Measurements from ENCODE around the gene TCEAL4.

TCEAL4 gene

GRCh38 chrX:103571726-103572125 is 13.6 kb upstream of the TCEAL4 start:
- ATAC-seq, result no peak
- TF ChIP-seq TCF4 (CRISPR knock-in tag; IDR thresholded peaks at IDR 0.05; ENCODE audit: borderline replicate concordance), result no peak
- TF ChIP-seq BACH2 (CRISPR knock-in tag; IDR thresholded peaks at IDR 0.05; ENCODE audit: borderline replicate concordance), result no peak
- TF ChIP-seq SNAI2 (CRISPR knock-in tag; IDR thresholded peaks at IDR 0.05), result no peak
- TF ChIP-seq GLIS3 (CRISPR knock-in tag; IDR thresholded peaks at IDR 0.05), result no peak
- TF ChIP-seq ESRRG (CRISPR knock-in tag; IDR thresholded peaks at IDR 0.05), result no peak
- TF ChIP-seq CSRNP3 (CRISPR knock-in tag; IDR thresholded peaks at IDR 0.05), result no peak
- TF ChIP-seq ISL1 (CRISPR knock-in tag; IDR thresholded peaks at IDR 0.05), result no peak
- no peak for TF ChIP-seq ARNTL (CRISPR knock-in tag; IDR thresholded peaks at IDR 0.05; ENCODE audit: borderline replicate concordance, low read depth)
- no peak for TF ChIP-seq TOX (CRISPR knock-in tag; IDR thresholded peaks at IDR 0.05; ENCODE audit: borderline replicate concordance)

GRCh38 chrX:103573202-103573601 is 12.1 kb upstream of the TCEAL4 start:
- no peak for TF ChIP-seq PPARA (CRISPR knock-in tag; IDR thresholded peaks at IDR 0.05; ENCODE audit: borderline replicate concordance)
- no peak for TF ChIP-seq CSRNP3 (CRISPR knock-in tag; IDR thresholded peaks at IDR 0.05)
- no peak for ATAC-seq

- peak; percentile 34; the same call in 1 of the 3 replicates for ATAC-seq
- TF ChIP-seq TSHZ2 (CRISPR knock-in tag; IDR thresholded peaks at IDR 0.05), result no peak
Observed at GRCh38 chrX:103584596-103584995, 719 bp upstream of the TCEAL4 start.

GRCh38 chrX:103586314-103586646 is 965 bp downstream of the TCEAL4 start:
- TF ChIP-seq ZNF8 (CRISPR knock-in tag; IDR thresholded peaks at IDR 0.05), result no peak
- TF ChIP-seq ISL1 (CRISPR knock-in tag; IDR thresholded peaks at IDR 0.05), result no peak
- TF ChIP-seq RARB (CRISPR knock-in tag; IDR thresholded peaks at IDR 0.05), result no peak
- TF ChIP-seq TSHZ2 (CRISPR knock-in tag; IDR thresholded peaks at IDR 0.05), result no peak
- no peak for TF ChIP-seq TOX (CRISPR knock-in tag; IDR thresholded peaks at IDR 0.05; ENCODE audit: borderline replicate concordance)
- TF ChIP-seq CREB5 (CRISPR knock-in tag; IDR thresholded peaks at IDR 0.05; ENCODE audit: low read depth), result no peak
- no peak for TF ChIP-seq ARNTL (CRISPR knock-in tag; IDR thresholded peaks at IDR 0.05; ENCODE audit: borderline replicate concordance, low read depth)
- no peak for TF ChIP-seq PPARA (CRISPR knock-in tag; IDR thresholded peaks at IDR 0.05; ENCODE audit: borderline replicate concordance)
- TF ChIP-seq POU6F1 (CRISPR knock-in tag; IDR thresholded peaks at IDR 0.05; ENCODE audit: borderline replicate concordance, low read depth), result no peak
- TF ChIP-seq PATZ1 (CRISPR knock-in tag; IDR thresholded peaks at IDR 0.05; ENCODE audit: borderline replicate concordance), result no peak
- TF ChIP-seq ZFP3 (CRISPR knock-in tag; IDR thresholded peaks at IDR 0.05), result no peak
- no peak for TF ChIP-seq SNAI2 (CRISPR knock-in tag; IDR thresholded peaks at IDR 0.05)
- TF ChIP-seq BACH2 (CRISPR knock-in tag; IDR thresholded peaks at IDR 0.05; ENCODE audit: borderline replicate concordance), result no peak
- TF ChIP-seq TCF4 (CRISPR knock-in tag; IDR thresholded peaks at IDR 0.05; ENCODE audit: borderline replicate concordance), result no peak
- no peak for TF ChIP-seq GLIS3 (CRISPR knock-in tag; IDR thresholded peaks at IDR 0.05)
- TF ChIP-seq ZC3H10 (CRISPR knock-in tag; IDR thresholded peaks at IDR 0.05), result no peak
- no peak for TF ChIP-seq ESRRG (CRISPR knock-in tag; IDR thresholded peaks at IDR 0.05)
- no peak for TF ChIP-seq ZNF565 (CRISPR knock-in tag; conservative IDR thresholded peaks at IDR 0.05; ENCODE audit: low read depth)
- TF ChIP-seq ZNF70 (CRISPR knock-in tag; IDR thresholded peaks at IDR 0.05), result no peak
- TF ChIP-seq OSR1 (CRISPR knock-in tag; IDR thresholded peaks at IDR 0.05), result no peak
- ATAC-seq, result peak; percentile 46

All from SK-N-SH treated with all-trans-retinoic acid at 6 μM for 48 hours (cell line).